ENCODE data around the gene NET1. TPM values are rescaled to one million over a fixed set of nuclear protein-coding genes. Genes with fewer than 3 reads are reported as not detected.

NET1 gene
- total RNA-seq, 1 donor from 2014 or later = 47.5 TPM

DNA sequence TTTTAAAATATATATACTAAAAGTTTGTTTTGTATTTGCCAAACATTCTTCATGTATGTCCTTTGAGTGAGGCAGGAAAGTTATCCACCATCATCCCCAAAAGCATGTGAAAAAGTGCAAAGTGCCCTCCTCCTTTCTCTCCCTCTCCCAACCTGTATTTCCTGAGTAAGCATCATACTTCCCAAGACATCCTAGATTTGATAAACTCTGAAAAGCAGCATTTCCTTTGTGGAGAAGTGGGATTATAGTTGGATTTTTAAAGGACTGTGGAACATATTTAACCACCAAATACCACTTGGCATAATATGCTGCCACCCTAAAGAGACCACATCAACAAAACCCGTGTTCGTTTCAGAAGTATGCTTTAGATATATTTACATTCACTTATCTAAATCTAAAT, 36.9 kb downstream of the NET1 start:
- no peak for DNase-seq (ENCODE audit: low spot score)
- Mint-ChIP-seq H3K9me3 (ENCODE audit: low read depth) (no peaks in the 10 kb centered on the region), H3K4me3 (ENCODE audit: unreplicated experiment) (peak overlapping the region; percentile 57), H3K36me3 (ENCODE audit: low read depth) (peaks cover 18% of the 10 kb centered on the region), H3K4me1 (ENCODE audit: low read depth) (peaks cover 45% of the 10 kb centered on the region), H3K27ac (ENCODE audit: unreplicated experiment) (peak overlapping the region; percentile 22), H3K27me3 (ENCODE audit: low read depth) (no peaks in the 10 kb centered on the region)
- TF ChIP-seq, protein P1, sequence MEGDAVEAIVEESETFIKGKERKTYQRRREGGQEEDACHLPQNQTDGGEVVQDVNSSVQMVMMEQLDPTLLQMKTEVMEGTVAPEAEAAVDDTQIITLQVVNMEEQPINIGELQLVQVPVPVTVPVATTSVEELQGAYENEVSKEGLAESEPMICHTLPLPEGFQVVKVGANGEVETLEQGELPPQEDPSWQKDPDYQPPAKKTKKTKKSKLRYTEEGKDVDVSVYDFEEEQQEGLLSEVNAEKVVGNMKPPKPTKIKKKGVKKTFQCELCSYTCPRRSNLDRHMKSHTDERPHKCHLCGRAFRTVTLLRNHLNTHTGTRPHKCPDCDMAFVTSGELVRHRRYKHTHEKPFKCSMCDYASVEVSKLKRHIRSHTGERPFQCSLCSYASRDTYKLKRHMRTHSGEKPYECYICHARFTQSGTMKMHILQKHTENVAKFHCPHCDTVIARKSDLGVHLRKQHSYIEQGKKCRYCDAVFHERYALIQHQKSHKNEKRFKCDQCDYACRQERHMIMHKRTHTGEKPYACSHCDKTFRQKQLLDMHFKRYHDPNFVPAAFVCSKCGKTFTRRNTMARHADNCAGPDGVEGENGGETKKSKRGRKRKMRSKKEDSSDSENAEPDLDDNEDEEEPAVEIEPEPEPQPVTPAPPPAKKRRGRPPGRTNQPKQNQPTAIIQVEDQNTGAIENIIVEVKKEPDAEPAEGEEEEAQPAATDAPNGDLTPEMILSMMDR (IDR thresholded peaks at IDR 0.05) = no peak

DNA sequence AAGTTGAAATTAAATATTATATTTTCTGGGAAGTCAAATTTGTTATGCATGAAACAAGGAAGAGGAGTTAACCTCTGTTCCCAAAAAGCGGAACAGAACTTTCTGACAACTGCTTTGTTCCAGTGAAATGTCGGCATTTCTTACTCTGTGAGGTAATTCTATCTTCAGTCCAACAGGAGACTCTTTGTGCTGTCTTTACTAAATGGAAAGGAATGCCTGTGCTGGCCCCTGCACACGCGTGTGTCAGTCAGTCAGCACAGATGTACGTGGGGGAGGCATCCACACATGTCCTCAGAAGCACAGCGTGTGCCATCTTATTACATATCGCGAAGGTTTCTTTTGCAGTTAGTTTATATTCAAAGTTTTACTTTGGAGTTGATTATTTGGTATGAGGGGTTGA, 37.5 kb downstream of the NET1 start:
- peak overlapping the region; percentile 78 for H3K4me3 Mint-ChIP-seq (ENCODE audit: unreplicated experiment)
- no peak for DNase-seq (ENCODE audit: low spot score)
- peak overlapping the region; percentile 94 for H3K27ac Mint-ChIP-seq (ENCODE audit: unreplicated experiment)
- no peaks in the 10 kb centered on the region for H3K27me3 Mint-ChIP-seq (ENCODE audit: low read depth)
- H3K36me3 Mint-ChIP-seq (ENCODE audit: low read depth) = peaks cover 24% of the 10 kb centered on the region
- H3K9me3 Mint-ChIP-seq (ENCODE audit: low read depth) = no peaks in the 10 kb centered on the region
- TF ChIP-seq, protein P1 (IDR thresholded peaks at IDR 0.05) = peak; percentile 60
- peaks cover 45% of the 10 kb centered on the region for H3K4me1 Mint-ChIP-seq (ENCODE audit: low read depth)

DNA sequence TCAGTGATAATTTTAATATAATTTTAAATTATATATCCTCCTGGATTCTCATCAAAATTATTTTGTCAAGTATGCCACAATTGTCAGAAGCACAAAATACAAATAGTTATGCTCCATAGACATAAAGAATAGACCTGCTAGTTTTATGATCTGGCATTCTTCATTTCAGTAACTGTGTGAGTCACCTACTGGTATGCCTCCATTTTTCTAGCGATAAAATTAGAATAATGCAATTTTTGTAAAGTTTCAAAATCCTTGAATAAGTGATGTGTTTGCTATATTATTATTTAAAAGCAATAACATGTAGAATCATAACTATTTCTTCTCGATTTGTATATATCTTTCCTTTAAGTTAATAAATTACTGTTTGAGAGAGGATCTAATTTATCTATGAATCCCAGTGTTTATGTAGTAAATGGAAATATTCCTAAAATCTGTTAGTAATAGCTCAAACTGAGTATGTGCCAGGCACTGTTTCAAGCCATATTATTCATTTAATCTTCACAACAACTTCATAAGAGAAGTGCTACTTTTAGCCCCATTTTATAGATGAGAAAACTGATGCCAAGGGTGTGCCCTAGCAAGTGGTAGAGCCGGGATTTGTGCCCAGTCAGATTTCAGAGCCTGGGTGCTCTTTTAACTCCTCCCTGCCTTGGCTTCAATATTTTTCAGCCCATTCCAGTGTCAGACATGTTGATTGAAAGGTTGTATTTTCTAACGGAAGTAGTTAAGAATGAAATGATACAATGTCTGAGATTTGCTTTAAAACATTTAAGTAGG, 38.4 kb downstream of the NET1 start:
- no peaks in the 10 kb centered on the region for H3K9me3 Mint-ChIP-seq (ENCODE audit: low read depth)
- H3K4me3 Mint-ChIP-seq (ENCODE audit: unreplicated experiment) = peak overlapping the region; percentile 53
- no peaks in the 10 kb centered on the region for H3K27me3 Mint-ChIP-seq (ENCODE audit: low read depth)
- peaks cover 45% of the 10 kb centered on the region for H3K4me1 Mint-ChIP-seq (ENCODE audit: low read depth)
- H3K36me3 Mint-ChIP-seq (ENCODE audit: low read depth) = peaks cover 32% of the 10 kb centered on the region
- H3K27ac Mint-ChIP-seq (ENCODE audit: unreplicated experiment) = no peak overlapping the region
- TF ChIP-seq, protein P1 (IDR thresholded peaks at IDR 0.05) = no peak
- DNase-seq (ENCODE audit: low spot score) = no peak

GRCh38 chr10:5453749-5454489, 41.6 kb downstream of the NET1 start:
- Mint-ChIP-seq H3K36me3 (ENCODE audit: low read depth) (peaks cover 48% of the 10 kb centered on the region), H3K4me1 (ENCODE audit: low read depth) (peaks cover 22% of the 10 kb centered on the region), H3K27ac (ENCODE audit: unreplicated experiment) (no peak overlapping the region), H3K9me3 (ENCODE audit: low read depth) (no peaks in the 10 kb centered on the region), H3K27me3 (ENCODE audit: low read depth) (no peaks in the 10 kb centered on the region), H3K4me3 (ENCODE audit: unreplicated experiment) (no peak overlapping the region)
- no peak for DNase-seq (ENCODE audit: low spot score)
- TF ChIP-seq, protein P1 (IDR thresholded peaks at IDR 0.05) = no peak

GRCh38 chr10:5456563-5456962, 44.2 kb downstream of the NET1 start:
- peaks cover 53% of the 10 kb centered on the region for H3K36me3 Mint-ChIP-seq (ENCODE audit: low read depth)
- TF ChIP-seq, protein P1 (IDR thresholded peaks at IDR 0.05) = no peak
- no peak overlapping the region for H3K27ac Mint-ChIP-seq (ENCODE audit: unreplicated experiment)
- H3K4me1 Mint-ChIP-seq (ENCODE audit: low read depth) = peaks cover 11% of the 10 kb centered on the region
- no peak overlapping the region for H3K4me3 Mint-ChIP-seq (ENCODE audit: unreplicated experiment)
- no peak for DNase-seq (ENCODE audit: low spot score)
- H3K9me3 Mint-ChIP-seq (ENCODE audit: low read depth) = no peaks in the 10 kb centered on the region
- H3K27me3 Mint-ChIP-seq (ENCODE audit: low read depth) = no peaks in the 10 kb centered on the region
